Stimulated activated CD4-positive, alpha-beta T cell treated with anti-CD3 and anti-CD28 coated beads, Interleukin-2, amount 100 ng/mL, for 24 hours (primary cell): Measurements from ENCODE around the gene TFCP2L1.

ENCODE experiments used
- DNase-seq, 2 donors: peaks; one replicate each; pipeline ENCODE4 v3.0.0-alpha.2; 2020

The TFCP2L1 gene

GRCh38 chr2:121195036-121195435 is 90.0 kb downstream of the TFCP2L1 start:
- DNase-seq, result no peak

- DNase-seq, result no peak
Measured at GRCh38 chr2:121194626-121195025, 90.4 kb downstream of the TFCP2L1 start.

GRCh38 chr2:121193185-121193584 is 91.8 kb downstream of the TFCP2L1 start:
- DNase-seq, result no peak

- no peak for DNase-seq
Measured at GRCh38 chr2:121192576-121192975, 92.4 kb downstream of the TFCP2L1 start.

GRCh38 chr2:121191191-121192170 is 93.5 kb downstream of the TFCP2L1 start:
- DNase-seq, result no peak

- no peak for DNase-seq
Measured at GRCh38 chr2:121189661-121190381, 95.2 kb downstream of the TFCP2L1 start.

- no peak for DNase-seq
Measured at GRCh38 chr2:121189011-121189410, 96.0 kb downstream of the TFCP2L1 start.

GRCh38 chr2:121187982-121188411 is 97.0 kb downstream of the TFCP2L1 start:
- DNase-seq, result no peak

- DNase-seq, result no peak
Measured at GRCh38 chr2:121187351-121187981, 97.5 kb downstream of the TFCP2L1 start.

- no peak for DNase-seq
Measured at GRCh38 chr2:121186261-121186660, 98.7 kb downstream of the TFCP2L1 start.

GRCh38 chr2:121185571-121186074 is 99.4 kb downstream of the TFCP2L1 start:
- no peak for DNase-seq

- DNase-seq, result no peak
Measured at GRCh38 chr2:121185111-121185510, 99.9 kb downstream of the TFCP2L1 start.

- no peak for DNase-seq
Measured at GRCh38 chr2:121184248-121184862, 100.6 kb downstream of the TFCP2L1 start.

- DNase-seq, result no peak
Measured at GRCh38 chr2:121182520-121182919, 102.5 kb downstream of the TFCP2L1 start.

- no peak for DNase-seq
Measured at GRCh38 chr2:121179467-121179866, 105.5 kb downstream of the TFCP2L1 start.

- DNase-seq, result no peak
Measured at GRCh38 chr2:121178730-121179129, 106.3 kb downstream of the TFCP2L1 start.

- DNase-seq, result no peak
Measured at GRCh38 chr2:121177896-121178295, 107.1 kb downstream of the TFCP2L1 start.

GRCh38 chr2:121175326-121175725 is 109.7 kb downstream of the TFCP2L1 start:
- no peak for DNase-seq

GRCh38 chr2:121173806-121174205 is 111.2 kb downstream of the TFCP2L1 start:
- DNase-seq, result no peak

GRCh38 chr2:121173112-121173511 is 111.9 kb downstream of the TFCP2L1 start:
- no peak for DNase-seq

GRCh38 chr2:121172456-121172855 is 112.5 kb downstream of the TFCP2L1 start:
- DNase-seq, result no peak

- DNase-seq, result peak in 1 of 2 donors; percentile 8
Measured at GRCh38 chr2:121171625-121172119, 113.3 kb downstream of the TFCP2L1 start.
